ENCODE data around the gene KLK2. TPM values are rescaled to one million over a fixed set of nuclear protein-coding genes. Genes with fewer than 3 reads are reported as not detected.

Gene KLK2
- total and polyA plus RNA-seq, 2 donors, result not detected

Other genes starting within 250 kb of the KLK2 start
- gene SYT3, start 233.6 kb upstream of the KLK2 start, total RNA-seq, result 0.16 TPM
- 0.32 TPM for gene SYT3, start 233.6 kb upstream of the KLK2 start, polyA plus RNA-seq
- not detected for gene C19orf81, start 224.0 kb upstream of the KLK2 start, total RNA-seq
- 0.94 TPM for gene C19orf81, start 224.0 kb upstream of the KLK2 start, polyA plus RNA-seq
- gene SHANK1, start 153.6 kb upstream of the KLK2 start, total RNA-seq, result 4.3 TPM
- gene SHANK1, start 153.6 kb upstream of the KLK2 start, polyA plus RNA-seq, result 0.60 TPM
- 32.4 TPM for gene CLEC11A, start 150.1 kb upstream of the KLK2 start, total RNA-seq
- 43.7 TPM for gene CLEC11A, start 150.1 kb upstream of the KLK2 start, polyA plus RNA-seq
- gene GPR32, start 103.0 kb upstream of the KLK2 start, total RNA-seq, result not detected
- not detected for gene GPR32, start 103.0 kb upstream of the KLK2 start, polyA plus RNA-seq
- gene ACP4, start 83.0 kb upstream of the KLK2 start, total RNA-seq, result not detected
- gene ACP4, start 83.0 kb upstream of the KLK2 start, polyA plus RNA-seq, result not detected
- gene KLK1, start 49.7 kb upstream of the KLK2 start, total RNA-seq, result not detected
- gene KLK1, start 49.7 kb upstream of the KLK2 start, polyA plus RNA-seq, result 0.39 TPM
- not detected for gene KLK15, start 39.9 kb upstream of the KLK2 start, total RNA-seq
- gene KLK15, start 39.9 kb upstream of the KLK2 start, polyA plus RNA-seq, result not detected
- gene KLK3, start 18.5 kb upstream of the KLK2 start, total RNA-seq, result not detected
- not detected for gene KLK3, start 18.5 kb upstream of the KLK2 start, polyA plus RNA-seq
- gene KLK4, start 38.0 kb downstream of the KLK2 start, total RNA-seq, result not detected
- gene KLK4, start 38.0 kb downstream of the KLK2 start, polyA plus RNA-seq, result not detected
- not detected for gene KLK5, start 79.6 kb downstream of the KLK2 start, total RNA-seq
- gene KLK5, start 79.6 kb downstream of the KLK2 start, polyA plus RNA-seq, result not detected
- not detected for gene KLK6, start 96.2 kb downstream of the KLK2 start, total RNA-seq
- not detected for gene KLK6, start 96.2 kb downstream of the KLK2 start, polyA plus RNA-seq
- gene KLK7, start 110.5 kb downstream of the KLK2 start, total RNA-seq, result 0.32 TPM
- 0.14 TPM for gene KLK7, start 110.5 kb downstream of the KLK2 start, polyA plus RNA-seq
- not detected for gene KLK8, start 128.2 kb downstream of the KLK2 start, total RNA-seq
- not detected for gene KLK8, start 128.2 kb downstream of the KLK2 start, polyA plus RNA-seq
- gene KLK10, start 146.3 kb downstream of the KLK2 start, total RNA-seq, result not detected
- 0.33 TPM for gene KLK10, start 146.3 kb downstream of the KLK2 start, polyA plus RNA-seq
- gene KLK11, start 153.2 kb downstream of the KLK2 start, total RNA-seq, result not detected
- 0.15 TPM for gene KLK11, start 153.2 kb downstream of the KLK2 start, polyA plus RNA-seq
- not detected for gene KLK12, start 161.6 kb downstream of the KLK2 start, total RNA-seq
- not detected for gene KLK12, start 161.6 kb downstream of the KLK2 start, polyA plus RNA-seq
- not detected for gene KLK13, start 191.7 kb downstream of the KLK2 start, total RNA-seq
- gene KLK13, start 191.7 kb downstream of the KLK2 start, polyA plus RNA-seq, result 0.20 TPM
- not detected for gene KLK14, start 209.4 kb downstream of the KLK2 start, total RNA-seq
- 0.29 TPM for gene KLK14, start 209.4 kb downstream of the KLK2 start, polyA plus RNA-seq
- 2.8 TPM for gene CTU1, start 235.0 kb downstream of the KLK2 start, total RNA-seq
- 4.9 TPM for gene CTU1, start 235.0 kb downstream of the KLK2 start, polyA plus RNA-seq